SU-DHL-6 (cell line): ENCODE data around the gene GDF2.

Experiments
- H2AFZ ChIP-seq: fragments of 200-600 bp; sonication (generic); 2 replicates; pipeline ENCODE4 v1.6.1; 2014; ENCODE audit warnings: low read depth, mild to moderate bottlenecking, moderate library complexity, mixed read lengths, antibody characterized with exemption, low read length; ENCODE audit not compliant: severe bottlenecking
- H3F3A ChIP-seq: fragments of 200-600 bp; shearing (Covaris generic); 2 replicates; pipeline ENCODE4 v1.6.0; 2016; ENCODE audit warnings: antibody characterized with exemption, mild to moderate bottlenecking; ENCODE audit not compliant: insufficient read depth
- H3K27ac ChIP-seq: fragments of 200-600 bp; sonication (generic); 2 replicates; pipeline ENCODE4 v1.5.1; 2016; ENCODE audit warnings: low read depth, mild to moderate bottlenecking, low read length, moderate library complexity, mixed read lengths
- H3K27me3 ChIP-seq: fragments of 200-600 bp; sonication (generic), shearing (Covaris generic); 2 replicates; pipeline ENCODE4 v1.6.0; 2014; ENCODE audit warnings: mild to moderate bottlenecking, low read length
- H3K36me3 ChIP-seq: fragments of 200-600 bp; sonication (generic); 2 replicates; pipeline ENCODE4 v1.6.1; 2014; ENCODE audit warnings: mild to moderate bottlenecking, low read length, mixed read lengths
- H3K4me2 ChIP-seq: fragments of 300-600, 200-600 bp; shearing (Covaris generic), sonication (generic); 2 replicates; pipeline ENCODE4 v1.6.0; 2014; ENCODE audit warnings: low read length, low read depth, mild to moderate bottlenecking; ENCODE audit not compliant: poor library complexity, severe bottlenecking
- H3K4me3 ChIP-seq: fragments of 200-600 bp; sonication (generic); 2 replicates; pipeline ENCODE4 v1.5.1; 2014; ENCODE audit warnings: antibody characterized with exemption, low read length, mild to moderate bottlenecking, mixed read lengths; ENCODE audit not compliant: insufficient read depth, poor library complexity, severe bottlenecking
- H3K79me2 ChIP-seq: fragments of 200-600 bp; sonication (generic); 2 replicates; pipeline ENCODE4 v1.6.1; 2014; ENCODE audit warnings: mild to moderate bottlenecking, low read length, moderate library complexity; ENCODE audit not compliant: insufficient read depth
- H3K9ac ChIP-seq: fragments of 200-600 bp; sonication (generic); 2 replicates; pipeline ENCODE4 v1.7.0; 2014; ENCODE audit warnings: mild to moderate bottlenecking, low read length
- H3K9me2 ChIP-seq: fragments of 200-600 bp; sonication (generic); replicated peaks from 2 replicates; pipeline ENCODE4 v1.6.1; 2014; ENCODE audit warnings: low read length; ENCODE audit not compliant: insufficient read depth
- H3K9me3 ChIP-seq: fragments of 200-600 bp; sonication (generic); 2 replicates; pipeline ENCODE4 v1.6.1; 2014; ENCODE audit warnings: low read length, mixed read lengths; ENCODE audit not compliant: insufficient read depth
- H4K20me1 ChIP-seq: fragments of 200-600 bp; sonication (generic); 2 replicates; pipeline ENCODE4 v1.6.1; 2014; ENCODE audit warnings: low read depth, mild to moderate bottlenecking, antibody characterized with exemption, low read length, moderate library complexity, mixed read lengths
- CTCF ChIP-seq: fragments of 200-600 bp; sonication (generic); IDR thresholded peaks from one replicate; pipeline ENCODE4 v1.5.1; 2017; ENCODE audit warnings: antibody characterized with exemption, mild to moderate bottlenecking, low read length, moderate library complexity; ENCODE audit not compliant: insufficient read depth, poor library complexity, severe bottlenecking
- EZH2phosphoT487 ChIP-seq: fragments of 200-600 bp; sonication (generic), shearing (Covaris generic); conservative IDR thresholded peaks from 2 replicates; pipeline ENCODE4 v1.6.1; 2018; ENCODE audit warnings: mild to moderate bottlenecking, antibody characterized with exemption, low read length, moderate library complexity, mixed read lengths

The GDF2 gene

GRCh38 chr10:47346581-47347302, 24.5 kb downstream of the GDF2 start:
- Histone ChIP-seq H3K4me2 (no peak overlapping the region), H2AFZ (no peak overlapping the region), H4K20me1 (no peaks in the 10 kb centered on the region), H3K9me2 (no peaks in the 10 kb centered on the region), H3K27me3 (no peaks in the 10 kb centered on the region), H3K4me3 (no peak overlapping the region), H3K79me2 (no peaks in the 10 kb centered on the region), H3K27ac (no peak overlapping the region), H3K9ac (no peak overlapping the region), H3K9me3 (no peaks in the 10 kb centered on the region), H3K36me3 (no peaks in the 10 kb centered on the region), H3F3A (no peaks in the 10 kb centered on the region)
- TF ChIP-seq CTCF (no peak), EZH2phosphoT487 (no peak)

GRCh38 chr10:47347303-47347675, 25.0 kb downstream of the GDF2 start:
- H3F3A ChIP-seq = no peaks in the 10 kb centered on the region

GRCh38 chr10:47348138-47348651, 25.9 kb downstream of the GDF2 start, which contains the start of gene RBP3:
Gene RBP3 (plus strand): TSS chr10:47348363. CDS start chr10:47348485, 122 bp downstream.
- Histone ChIP-seq H3K36me3 (no peaks in the 10 kb centered on the region), H3K79me2 (no peaks in the 10 kb centered on the region), H3K27me3 (no peaks in the 10 kb centered on the region), H3K9ac (no peak within 1 kb of the TSS), H2AFZ (no peak within 1 kb of the TSS), H3K4me2 (no peak within 1 kb of the TSS), H3K4me3 (no peak within 1 kb of the TSS), H3K9me2 (no peaks in the 10 kb centered on the region), H3F3A (no peaks in the 10 kb centered on the region), H4K20me1 (no peaks in the 10 kb centered on the region), H3K9me3 (no peaks in the 10 kb centered on the region), H3K27ac (no peak within 1 kb of the TSS)
- TF ChIP-seq CTCF = no peak
- no peak for TF ChIP-seq EZH2phosphoT487

More at GRCh38 chr10:47347303-47347675, 25.0 kb downstream of the GDF2 start:
- Histone ChIP-seq H3K4me3 (no peak overlapping the region), H3K9me3 (no peaks in the 10 kb centered on the region), H3K79me2 (no peaks in the 10 kb centered on the region), H4K20me1 (no peaks in the 10 kb centered on the region), H3K27me3 (no peaks in the 10 kb centered on the region), H3K4me2 (no peak overlapping the region), H3K9ac (no peak overlapping the region), H3K27ac (no peak overlapping the region), H3K36me3 (no peaks in the 10 kb centered on the region), H2AFZ (no peak overlapping the region), H3K9me2 (no peaks in the 10 kb centered on the region)
- TF ChIP-seq CTCF = no peak
- TF ChIP-seq EZH2phosphoT487 = no peak
